ENCODE data around the gene SERPINH1.

DNA sequence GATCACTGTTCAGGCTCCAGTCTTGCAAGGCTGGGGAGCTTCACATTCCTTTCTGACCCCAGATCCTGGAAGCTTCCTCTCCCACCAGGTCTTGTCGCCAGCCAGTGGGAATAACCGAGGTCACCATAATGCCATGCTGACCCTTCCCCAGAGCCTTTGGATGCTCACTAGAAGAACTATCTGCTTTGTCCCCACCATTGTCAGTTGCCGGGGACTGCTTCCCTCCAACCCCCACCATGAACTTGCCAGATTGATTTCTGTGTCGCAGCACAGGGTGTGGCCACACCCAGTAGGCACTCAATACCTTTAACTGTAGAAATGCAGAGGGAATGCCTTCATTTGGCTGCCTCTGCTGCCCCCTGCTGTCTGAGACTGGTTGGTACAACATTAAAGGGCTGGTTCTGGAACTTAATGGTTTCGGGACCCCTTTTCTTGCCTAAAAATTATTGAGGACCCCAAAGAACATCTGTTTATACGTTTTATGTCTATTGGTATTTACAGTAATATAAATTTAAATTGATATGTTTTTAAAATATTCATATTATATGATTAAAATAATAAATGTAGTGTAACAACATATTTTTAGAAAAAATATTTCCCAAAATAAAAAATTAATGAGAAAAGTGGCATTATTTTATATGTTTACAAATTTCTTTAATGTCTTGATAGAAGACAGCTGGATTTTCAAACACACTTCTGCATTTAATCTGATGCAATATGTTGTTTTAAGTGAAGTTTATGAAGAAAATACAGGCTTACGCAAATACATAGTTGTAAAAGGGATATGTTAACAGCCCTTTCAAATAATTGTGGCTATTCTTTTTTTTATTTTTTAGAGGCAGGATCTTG lies 29.6 kb upstream of the SERPINH1 start:
- TF ChIP-seq, protein P1, sequence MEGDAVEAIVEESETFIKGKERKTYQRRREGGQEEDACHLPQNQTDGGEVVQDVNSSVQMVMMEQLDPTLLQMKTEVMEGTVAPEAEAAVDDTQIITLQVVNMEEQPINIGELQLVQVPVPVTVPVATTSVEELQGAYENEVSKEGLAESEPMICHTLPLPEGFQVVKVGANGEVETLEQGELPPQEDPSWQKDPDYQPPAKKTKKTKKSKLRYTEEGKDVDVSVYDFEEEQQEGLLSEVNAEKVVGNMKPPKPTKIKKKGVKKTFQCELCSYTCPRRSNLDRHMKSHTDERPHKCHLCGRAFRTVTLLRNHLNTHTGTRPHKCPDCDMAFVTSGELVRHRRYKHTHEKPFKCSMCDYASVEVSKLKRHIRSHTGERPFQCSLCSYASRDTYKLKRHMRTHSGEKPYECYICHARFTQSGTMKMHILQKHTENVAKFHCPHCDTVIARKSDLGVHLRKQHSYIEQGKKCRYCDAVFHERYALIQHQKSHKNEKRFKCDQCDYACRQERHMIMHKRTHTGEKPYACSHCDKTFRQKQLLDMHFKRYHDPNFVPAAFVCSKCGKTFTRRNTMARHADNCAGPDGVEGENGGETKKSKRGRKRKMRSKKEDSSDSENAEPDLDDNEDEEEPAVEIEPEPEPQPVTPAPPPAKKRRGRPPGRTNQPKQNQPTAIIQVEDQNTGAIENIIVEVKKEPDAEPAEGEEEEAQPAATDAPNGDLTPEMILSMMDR (IDR thresholded peaks at IDR 0.05): peak in 5 of 7 experiments; percentile 66 to 94 (median 89)
- TF ChIP-seq EP300 (IDR thresholded peaks at IDR 0.05) (no peak), POLR2A (IDR thresholded peaks at IDR 0.05) (no peak)

Data from stomach (tissue), 4 donors.